ENCODE results near the gene SELENBP1. TPM values are rescaled to one million over a fixed set of nuclear protein-coding genes. Genes with fewer than 3 reads are reported as not detected.
A peak's percentile ranks its signal among the peaks of the same experiment; 100 is the strongest.

The SELENBP1 gene
- total RNA-seq, 6 experiments from 2014 or later: 11.2 to 15.6 (median 14.6) TPM

- no peak for TF ChIP-seq CTCF (IDR thresholded peaks at IDR 0.05)
- H3K27me3 Mint-ChIP-seq (ENCODE audit: insufficient read depth): no peaks in the 10 kb centered on the region
- H3K36me3 Mint-ChIP-seq (ENCODE audit: low read depth): peaks cover 8% of the 10 kb centered on the region
- H3K9me3 Mint-ChIP-seq: peaks cover 3% of the 10 kb centered on the region
- peaks cover 25% of the 10 kb centered on the region for H3K4me1 Mint-ChIP-seq (ENCODE audit: low read depth)
- peak within 1 kb of the TSS; percentile 96 for H3K27ac Mint-ChIP-seq
- peak; percentile 97 for DNase-seq
- peak within 1 kb of the TSS; percentile 96 for H3K4me3 Mint-ChIP-seq
Measured at GRCh38 chr1:151346769-151347522, 25.6 kb downstream of the SELENBP1 start, which contains the start of gene RFX5. Gene RFX5 (minus strand): TSS chr1:151347252. CDS start chr1:151346320, 932 bp downstream.

DNA sequence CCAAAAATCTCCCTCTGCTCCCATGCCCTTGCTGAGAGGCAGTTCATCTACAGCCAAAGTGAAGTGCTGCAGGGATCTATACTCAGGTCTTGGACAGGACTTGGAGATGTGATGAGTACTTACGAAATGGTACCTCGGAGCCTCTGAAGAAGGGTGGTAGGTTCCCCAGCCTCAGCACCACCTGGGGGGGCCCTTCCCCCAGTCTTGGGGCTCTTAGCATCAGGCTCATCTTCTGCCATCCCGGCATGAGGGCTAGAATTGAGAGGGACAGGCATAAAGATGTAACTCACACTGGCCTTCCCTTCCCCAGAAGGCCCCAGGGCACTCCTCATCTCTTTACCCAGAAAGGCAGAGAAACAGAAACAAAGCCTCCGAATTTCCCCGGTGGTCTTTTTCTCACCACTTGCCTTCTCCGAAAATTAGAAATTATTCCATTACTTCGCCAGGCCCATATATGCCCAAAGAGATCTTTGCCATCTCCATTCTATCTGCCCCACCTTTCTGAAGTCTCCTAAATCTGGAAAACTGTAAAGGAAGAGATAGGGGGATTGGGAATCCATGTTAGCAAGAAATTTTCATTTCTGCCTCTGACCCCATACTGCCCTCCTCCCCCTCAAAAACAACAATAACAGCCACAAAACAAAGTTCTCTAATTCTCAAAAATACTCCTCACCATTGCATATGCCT lies 26.3 kb downstream of the SELENBP1 start:
- no peaks in the 10 kb centered on the region for H3K9me3 Mint-ChIP-seq
- no peaks in the 10 kb centered on the region for H3K27me3 Mint-ChIP-seq (ENCODE audit: insufficient read depth)
- H3K4me1 Mint-ChIP-seq (ENCODE audit: low read depth): peaks cover 26% of the 10 kb centered on the region
- H3K4me3 Mint-ChIP-seq: peak overlapping the region; percentile 96
- peaks cover 8% of the 10 kb centered on the region for H3K36me3 Mint-ChIP-seq (ENCODE audit: low read depth)
- peak overlapping the region; percentile 96 for H3K27ac Mint-ChIP-seq
- DNase-seq: no peak
- no peak for TF ChIP-seq CTCF (IDR thresholded peaks at IDR 0.05)

GRCh38 chr1:151344291-151344690 lies 28.2 kb downstream of the SELENBP1 start:
- no peak overlapping the region for H3K4me3 Mint-ChIP-seq
- H3K27ac Mint-ChIP-seq: no peak overlapping the region

DNA sequence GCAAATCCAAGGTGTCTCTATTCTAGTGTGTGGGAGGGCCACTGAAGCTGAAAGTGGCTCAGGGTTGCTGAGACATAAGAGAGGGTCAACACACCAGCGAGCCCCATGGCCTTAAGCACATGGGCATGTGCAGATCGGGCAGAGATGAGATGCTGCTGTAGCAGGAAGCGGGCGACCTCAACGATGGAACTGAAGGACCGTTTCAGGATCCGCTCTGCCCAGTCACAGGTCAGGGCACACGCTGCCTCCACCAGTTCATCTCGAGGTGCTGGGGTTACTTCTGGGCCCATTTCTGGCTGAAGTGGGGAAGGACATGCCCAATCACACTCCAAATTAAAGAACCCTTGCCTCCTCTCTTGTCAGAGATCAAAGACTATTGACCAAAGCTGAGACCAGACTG lies 28.9 kb downstream of the SELENBP1 start:
- Mint-ChIP-seq H3K4me1 (ENCODE audit: low read depth) (peaks cover 33% of the 10 kb centered on the region), H3K27me3 (ENCODE audit: insufficient read depth) (no peaks in the 10 kb centered on the region), H3K9me3 (no peaks in the 10 kb centered on the region), H3K36me3 (ENCODE audit: low read depth) (peaks cover 8% of the 10 kb centered on the region), H3K4me3 (no peak overlapping the region), H3K27ac (no peak overlapping the region)
- TF ChIP-seq CTCF (IDR thresholded peaks at IDR 0.05): no peak
- DNase-seq: no peak

More at GRCh38 chr1:151344291-151344690, 28.2 kb downstream of the SELENBP1 start:
- no peaks in the 10 kb centered on the region for H3K9me3 Mint-ChIP-seq
- H3K4me1 Mint-ChIP-seq (ENCODE audit: low read depth): peaks cover 33% of the 10 kb centered on the region
- TF ChIP-seq CTCF (IDR thresholded peaks at IDR 0.05): no peak
- no peak for DNase-seq
- H3K36me3 Mint-ChIP-seq (ENCODE audit: low read depth): peaks cover 8% of the 10 kb centered on the region
- no peaks in the 10 kb centered on the region for H3K27me3 Mint-ChIP-seq (ENCODE audit: insufficient read depth)

DNA sequence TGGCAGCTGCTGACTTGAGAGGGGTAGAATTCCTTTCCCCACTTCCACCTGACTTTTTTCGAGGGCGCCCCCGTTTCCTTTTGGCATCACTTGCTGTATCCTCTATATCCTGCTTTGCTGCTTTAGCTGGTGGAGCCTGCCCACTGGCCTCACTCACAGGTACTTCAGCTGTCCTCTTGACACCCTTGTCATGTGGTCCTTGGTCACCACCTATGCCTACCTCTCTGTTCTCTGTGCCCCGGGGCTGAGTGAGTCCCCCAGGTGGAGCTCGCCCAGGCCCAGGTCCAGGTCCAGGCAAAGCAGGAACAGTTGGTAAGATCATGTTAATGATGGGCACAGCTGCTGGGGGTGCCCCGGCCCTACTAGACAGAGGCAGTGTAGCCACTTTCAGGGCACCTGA lies 29.9 kb downstream of the SELENBP1 start:
- Mint-ChIP-seq H3K4me3 (no peak overlapping the region), H3K27ac (no peak overlapping the region), H3K4me1 (ENCODE audit: low read depth) (peaks cover 26% of the 10 kb centered on the region), H3K27me3 (ENCODE audit: insufficient read depth) (no peaks in the 10 kb centered on the region), H3K9me3 (no peaks in the 10 kb centered on the region), H3K36me3 (ENCODE audit: low read depth) (peaks cover 8% of the 10 kb centered on the region)
- no peak for TF ChIP-seq CTCF (IDR thresholded peaks at IDR 0.05)
- DNase-seq: no peak

All from HFFc6 (cell line).